Stimulated activated CD8-positive, alpha-beta memory T cell treated with anti-CD3 and anti-CD28 coated beads, Interleukin-12 subunit alpha, Interleukin-12 subunit beta, amount 100 ng/mL, for 24 hours (primary cell): Measurements from ENCODE around the gene SOX2.

Source experiments
- DNase-seq: peaks from one replicate; pipeline ENCODE4 v3.0.0-alpha.2; 2020; ENCODE audit errors: extremely low read depth

SOX2 gene

GRCh38 chr3:181711325-181712135 lies at the start of gene SOX2:
TSS of gene SOX2 (plus strand) at chr3:181711925. CDS start at chr3:181712361, 436 bp downstream.
- DNase-seq = no peak

- no peak for DNase-seq
Observed at GRCh38 chr3:181683563-181683962, 28.2 kb upstream of the SOX2 start.

DNA sequence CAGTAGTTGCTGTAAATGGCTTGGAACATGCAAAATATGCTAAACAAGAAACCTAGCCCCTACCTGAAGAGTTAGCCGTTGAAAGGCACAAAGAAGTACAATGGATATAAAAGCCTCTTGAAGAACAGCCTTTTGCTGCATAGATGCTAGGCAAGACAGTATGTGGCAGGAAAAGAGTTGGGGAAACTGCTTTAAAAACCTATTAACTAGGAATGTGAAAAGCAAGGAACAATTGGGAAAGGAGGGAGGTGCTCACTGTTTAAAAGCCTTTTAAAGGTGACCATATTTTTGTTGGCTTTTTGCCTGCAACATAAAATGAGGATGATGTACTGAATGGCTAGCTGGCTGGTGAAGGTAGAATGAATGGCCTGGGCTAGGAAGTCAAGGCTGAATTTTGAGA lies 24.5 kb upstream of the SOX2 start:
- DNase-seq = no peak

- DNase-seq = no peak
Observed at GRCh38 chr3:181687731-181688130, 24.0 kb upstream of the SOX2 start.

DNA sequence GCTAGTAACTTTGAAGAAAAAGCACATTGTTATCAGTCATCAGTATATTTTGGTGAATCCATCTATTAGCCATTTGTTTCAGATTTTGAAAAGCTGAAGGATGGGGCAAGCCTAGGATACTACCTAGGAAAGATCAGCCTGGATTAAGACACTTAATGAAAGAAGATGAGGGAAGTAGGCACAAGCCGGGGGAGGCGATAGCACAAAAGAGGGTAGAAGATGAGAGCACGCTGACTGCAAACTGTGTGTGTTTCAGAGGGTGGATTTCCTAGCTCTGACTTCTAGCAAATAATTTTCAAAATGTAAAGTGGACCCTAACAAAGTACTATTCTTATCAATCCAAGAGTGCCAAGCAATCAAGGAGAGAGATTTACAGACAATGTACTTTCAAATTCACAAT lies 22.2 kb upstream of the SOX2 start:
- DNase-seq = no peak

DNA sequence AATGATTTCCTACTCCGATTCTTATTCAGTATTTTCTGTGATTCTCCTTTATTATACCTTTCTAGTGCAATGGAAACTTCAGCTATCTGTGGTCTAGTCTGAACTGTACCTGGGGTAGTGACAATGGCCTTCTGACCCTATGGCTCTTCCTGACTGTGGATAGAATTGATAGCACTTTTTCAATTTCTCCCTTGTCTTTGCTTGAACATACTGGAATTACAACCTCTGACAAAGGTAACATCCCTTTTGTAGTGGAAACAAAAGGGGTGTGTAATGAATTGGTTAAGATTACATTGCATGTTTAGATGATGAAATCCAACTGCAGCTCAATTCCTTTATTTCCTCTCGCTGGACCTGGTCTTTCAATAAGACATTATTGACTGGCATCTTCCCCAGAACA lies 21.0 kb upstream of the SOX2 start:
- DNase-seq = no peak

DNA sequence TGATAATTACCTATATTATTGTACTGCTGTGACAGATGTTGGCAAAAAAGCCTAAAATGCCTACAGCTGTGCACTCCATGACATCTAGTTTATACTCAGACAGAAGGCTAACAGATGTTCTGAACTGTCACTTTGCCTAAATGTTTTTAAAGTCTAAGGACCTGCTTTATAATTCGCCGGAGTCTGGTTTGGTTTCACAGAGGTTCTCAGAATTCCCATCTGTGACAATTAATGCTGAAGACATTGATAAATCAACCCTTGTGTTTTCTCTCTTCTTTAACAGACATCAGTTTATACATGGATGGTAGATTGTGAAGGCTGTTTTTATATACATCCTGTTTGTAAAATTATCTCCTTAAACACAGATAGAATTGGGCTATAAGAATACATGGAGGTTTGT lies 19.8 kb upstream of the SOX2 start:
- DNase-seq = no peak

DNA sequence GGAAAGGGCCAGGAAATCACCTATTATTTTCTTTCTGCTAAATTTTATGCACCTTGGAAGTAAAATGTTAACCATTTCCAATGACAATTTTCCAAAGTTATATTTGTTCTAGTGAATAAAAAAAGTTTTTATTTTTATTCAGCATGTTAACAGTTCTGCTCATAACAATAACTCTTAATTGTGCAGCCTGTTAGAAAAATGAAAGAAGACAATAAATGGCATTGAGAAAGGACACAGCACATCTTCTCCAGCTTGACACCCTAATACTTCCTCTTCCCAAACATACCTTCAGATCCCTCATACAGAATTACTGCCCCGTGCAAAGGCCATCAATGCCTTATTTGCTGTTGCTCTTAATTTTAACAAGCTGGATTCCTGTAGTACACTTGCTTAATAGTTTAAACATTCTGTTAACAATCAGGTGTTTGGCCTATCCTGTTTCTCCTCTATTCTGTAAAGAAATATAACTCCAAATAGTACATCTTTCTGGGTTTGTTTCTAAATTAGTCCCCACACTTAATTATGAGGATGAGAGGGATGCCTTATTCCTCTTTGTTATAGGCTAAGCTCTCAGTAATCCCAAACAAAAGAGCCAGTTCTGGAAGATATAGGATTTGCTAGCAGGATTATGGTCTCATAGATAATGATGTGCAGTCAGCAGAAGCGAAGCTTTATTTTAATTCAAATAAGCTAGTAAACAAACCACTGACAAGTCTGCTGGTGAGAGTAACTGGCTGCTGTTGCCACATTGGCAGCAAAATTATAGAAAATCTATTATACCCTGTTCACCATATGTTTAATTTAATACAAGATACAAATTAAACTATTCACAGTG lies 19.2 kb upstream of the SOX2 start:
- no peak for DNase-seq

DNA sequence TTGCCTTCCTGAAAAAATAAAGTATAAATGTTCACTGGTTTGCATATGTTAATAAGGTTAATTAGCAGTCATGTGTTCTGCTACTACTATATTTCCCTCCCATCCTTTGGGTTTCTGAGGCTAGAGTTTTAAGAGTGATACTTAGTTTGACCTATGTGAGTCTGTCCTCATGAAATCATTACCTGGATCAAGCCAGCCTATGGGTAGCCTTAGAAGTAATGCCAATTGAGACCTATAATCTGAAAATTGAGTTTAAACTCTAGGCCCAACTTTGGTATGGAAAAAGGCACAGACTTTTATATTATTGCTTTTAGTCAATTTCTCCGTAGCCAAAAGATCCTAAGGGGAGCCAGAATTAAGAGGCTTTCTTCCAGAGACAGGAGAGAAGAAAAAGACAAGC lies 18.4 kb upstream of the SOX2 start:
- no peak for DNase-seq

DNA sequence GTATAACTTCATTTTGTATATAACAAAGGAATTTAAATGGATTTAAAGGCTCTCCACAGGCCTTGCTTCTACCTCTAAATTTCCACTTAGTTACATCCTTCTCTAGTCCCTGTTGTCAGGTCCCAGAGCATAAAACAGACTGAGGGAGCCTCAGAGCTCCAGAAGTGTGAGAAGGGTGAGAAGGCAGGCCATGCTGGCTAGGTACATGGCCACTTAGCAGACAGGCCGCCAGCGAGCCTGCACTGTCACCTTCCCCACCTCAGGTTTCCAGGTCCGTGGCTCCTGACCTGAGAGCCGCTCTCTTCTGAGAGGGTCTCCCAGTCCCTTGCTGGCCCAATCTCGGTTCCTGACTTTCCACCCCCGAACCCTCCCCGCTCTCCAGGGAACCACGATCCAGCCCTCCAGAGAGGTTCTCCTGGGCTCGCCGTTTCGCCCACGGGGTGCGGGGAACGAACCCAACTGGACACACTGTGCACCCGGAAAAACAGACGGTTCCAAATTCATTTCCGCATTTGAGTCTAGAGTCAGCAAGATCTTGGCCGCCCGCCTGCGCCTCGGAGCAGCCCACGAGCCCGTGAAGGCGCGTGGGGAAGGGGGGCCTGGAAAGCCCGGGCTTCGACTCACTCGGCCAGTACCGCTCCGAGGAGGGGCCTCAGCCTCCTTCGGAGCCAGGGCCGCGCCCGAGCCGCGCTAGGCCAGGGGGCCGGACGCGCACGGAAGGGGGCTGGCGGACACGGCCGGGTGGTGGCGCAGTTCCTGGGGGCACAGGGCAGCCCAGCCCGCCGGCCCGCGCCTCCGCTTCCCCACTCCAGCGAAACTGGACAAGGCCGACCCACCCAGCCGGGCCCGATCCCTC lies 16.7 kb upstream of the SOX2 start:
- DNase-seq = no peak

DNA sequence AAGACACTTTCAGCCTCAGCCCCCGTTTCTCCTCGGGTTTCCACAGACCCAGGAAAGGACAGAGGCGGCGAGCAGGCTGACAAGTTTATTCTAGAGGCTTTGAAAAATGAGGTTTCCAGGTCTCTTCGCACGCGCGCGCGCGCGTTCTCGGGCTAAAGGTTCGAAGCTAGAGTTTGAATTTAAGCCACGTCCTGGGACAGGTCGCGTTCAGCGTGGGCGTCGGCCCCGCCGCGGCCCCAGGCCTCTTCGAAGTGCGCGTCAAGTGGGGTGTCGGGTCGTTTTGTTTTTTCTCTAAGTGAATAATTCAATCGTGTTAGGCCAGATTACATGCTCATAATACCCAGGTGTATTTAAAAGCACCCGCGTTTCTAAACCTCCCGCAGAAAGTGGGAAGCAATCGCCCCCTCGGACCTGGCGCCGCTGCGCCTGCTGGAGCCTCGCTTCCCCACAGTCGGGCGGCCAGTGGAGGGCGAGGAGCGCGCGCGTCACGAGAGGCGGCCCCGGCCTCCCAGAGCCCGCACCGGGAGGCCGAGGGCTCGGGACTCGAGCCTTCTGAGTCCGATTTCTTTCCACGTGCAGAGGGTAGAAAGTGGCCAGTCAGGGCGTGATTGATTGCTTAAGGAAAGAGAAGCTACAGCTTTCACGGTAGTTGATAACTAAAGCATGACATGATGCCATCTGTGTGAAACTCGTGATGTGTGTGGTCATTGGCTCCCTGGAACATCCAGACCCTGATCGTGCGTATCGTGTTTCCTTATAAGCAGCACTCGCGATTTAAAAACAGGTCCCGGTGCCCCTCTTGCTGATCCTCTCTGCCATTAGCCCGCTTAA lies 15.8 kb upstream of the SOX2 start:
- DNase-seq = no peak

DNA sequence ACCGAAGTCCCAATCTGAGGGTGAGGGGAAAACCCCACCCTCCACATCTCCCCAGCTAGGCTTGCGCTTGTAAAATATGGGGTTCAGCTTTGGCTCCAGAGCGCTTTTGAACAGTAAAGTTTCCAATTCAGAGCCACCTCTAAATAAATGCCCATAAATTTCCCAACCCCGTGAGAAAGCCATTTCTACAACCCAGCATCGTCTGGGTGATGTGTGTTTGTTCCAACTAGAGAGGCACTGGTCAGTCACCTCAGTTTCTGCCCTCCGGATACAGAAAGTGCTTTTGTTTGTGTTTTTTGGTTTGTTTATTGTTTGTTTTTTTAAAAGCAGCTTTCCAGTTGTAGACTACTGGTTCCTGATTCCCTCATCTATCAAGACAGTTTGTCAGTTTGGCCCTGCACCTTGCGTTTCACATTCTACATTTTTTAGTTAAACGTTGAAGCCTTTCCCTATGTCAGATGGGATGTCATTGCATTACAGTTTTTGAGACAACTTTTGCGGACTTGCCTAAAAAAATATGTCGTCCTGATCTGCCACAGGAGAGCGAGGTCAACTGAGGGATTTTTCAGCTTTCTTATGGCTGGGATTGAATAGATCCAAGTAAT lies 15.0 kb upstream of the SOX2 start:
- no peak for DNase-seq

DNA sequence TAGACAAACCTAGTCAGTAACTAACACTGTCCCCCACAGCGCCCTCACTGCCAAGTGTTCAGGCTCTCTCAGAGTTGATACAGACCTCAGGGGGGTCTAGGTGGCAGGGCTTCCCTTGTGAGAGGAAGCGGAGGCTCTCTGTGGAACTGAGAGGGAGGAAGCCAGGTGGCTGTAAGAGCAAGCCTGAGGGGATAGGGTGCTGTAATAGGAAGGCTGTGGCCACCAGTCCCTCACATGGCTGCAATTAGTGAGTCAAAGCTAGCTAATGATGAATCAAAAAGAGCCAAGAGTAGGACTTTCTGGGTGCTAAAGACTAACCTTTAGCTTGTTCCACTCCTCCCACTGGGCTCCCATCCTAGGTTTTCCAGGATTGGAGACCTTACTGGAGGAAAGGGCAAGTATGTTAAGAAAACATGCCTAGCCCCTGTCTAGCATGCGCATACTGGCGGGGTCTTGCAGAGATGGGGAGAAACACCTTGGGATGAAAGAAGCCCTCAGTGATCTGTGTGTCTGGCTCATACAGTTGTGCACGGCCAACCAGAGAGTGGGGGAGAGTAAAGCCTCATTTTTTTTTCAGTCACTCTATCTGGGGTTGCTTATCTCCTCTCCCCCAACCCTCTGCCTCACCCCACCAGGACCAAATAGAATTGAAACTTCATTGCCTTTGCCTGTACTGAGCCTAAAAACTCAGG lies 13.3 kb upstream of the SOX2 start:
- DNase-seq = no peak

DNA sequence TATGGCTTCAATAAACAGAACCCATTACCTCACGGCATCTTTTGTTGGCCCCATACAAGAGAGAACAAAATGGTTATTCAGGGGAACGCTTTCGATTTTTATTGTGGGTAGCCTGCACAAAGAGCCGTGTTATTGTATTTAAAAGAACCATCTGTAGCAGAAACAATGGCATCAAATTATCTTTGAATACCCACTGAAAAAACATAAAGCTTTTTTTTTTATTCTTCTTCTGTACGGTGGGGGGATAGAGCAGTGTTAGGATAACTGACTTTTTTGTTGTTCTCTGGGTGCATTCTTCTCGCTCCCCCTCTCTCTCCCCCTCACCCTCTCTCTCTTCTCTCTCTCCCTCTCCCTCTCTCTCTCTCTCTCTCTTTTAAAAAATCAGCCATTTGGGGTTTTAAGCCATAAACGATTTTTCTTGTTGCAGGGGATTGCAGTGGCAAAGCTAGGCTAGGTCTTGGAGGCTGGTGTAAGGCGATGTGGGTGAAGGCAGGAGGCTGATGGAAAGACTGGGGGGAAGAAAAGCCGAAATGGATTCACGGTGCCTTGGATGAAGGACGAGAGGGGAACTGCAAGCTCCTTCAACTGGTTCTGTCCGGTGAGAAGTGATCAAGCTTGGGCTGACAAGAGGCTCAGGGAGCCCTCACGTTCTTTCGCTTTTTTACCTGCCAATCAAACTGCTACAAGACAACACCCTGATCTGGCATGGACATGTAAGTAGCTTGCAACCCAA lies 12.4 kb upstream of the SOX2 start:
- no peak for DNase-seq

GRCh38 chr3:181700168-181701087 lies 11.3 kb upstream of the SOX2 start:
- no peak for DNase-seq

GRCh38 chr3:181701096-181701495 lies 10.6 kb upstream of the SOX2 start:
- DNase-seq = no peak

DNA sequence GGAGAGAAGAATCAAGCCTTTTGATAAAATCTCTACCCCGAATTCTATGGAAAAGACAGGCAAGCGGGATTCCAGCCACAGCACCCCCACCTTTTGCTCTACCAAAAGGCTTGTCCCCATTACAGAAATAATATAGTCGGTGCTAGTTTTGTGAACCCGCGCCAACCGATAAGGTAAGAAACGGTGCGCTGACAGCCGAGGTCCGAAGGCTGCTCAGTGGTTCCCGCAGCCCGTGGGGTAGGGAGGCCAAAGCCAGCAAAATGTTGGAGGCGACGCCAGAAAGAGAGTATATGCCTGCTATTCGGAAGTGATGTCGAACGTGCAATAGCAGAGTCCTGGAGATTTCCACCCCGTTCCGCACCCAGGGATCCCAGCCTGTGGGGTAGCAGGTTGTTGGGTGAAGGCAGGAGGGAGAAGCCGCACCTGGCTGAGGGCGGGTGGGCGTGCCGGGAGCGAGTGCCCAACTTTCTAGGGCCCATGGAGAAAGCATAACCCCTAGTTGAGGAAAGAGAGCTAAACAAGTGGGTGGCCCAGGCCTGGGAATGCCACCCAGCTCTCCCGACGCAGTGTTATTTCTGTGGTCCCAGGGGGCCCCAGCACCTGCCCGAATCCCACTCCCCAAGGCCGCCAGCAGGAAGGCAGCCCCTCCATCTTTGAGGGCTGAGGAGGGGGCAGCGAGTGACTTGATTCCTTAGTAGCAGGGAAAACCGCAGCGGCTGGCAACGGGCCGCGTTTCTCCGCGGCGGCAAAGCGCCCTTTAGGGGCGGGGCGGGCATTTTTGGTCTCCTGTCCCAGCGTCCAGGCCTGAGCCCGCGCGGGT lies 7.9 kb upstream of the SOX2 start:
- DNase-seq = no peak
